Suprapubic skin (tissue), 4 donors: ENCODE data around the gene ANXA8L1.
"Not testable (repeated sequence)": the region's sequence is repeated elsewhere in the genome, so short reads cannot be mapped to it uniquely, and the experiment has no call there.

ENCODE experiments used
- CTCF ChIP-seq, 2 donors: fragments of 200-600 bp in 1 of 2; fragments of 450-650 bp in 1 of 2; sonication (generic) in 1 of 2; IDR thresholded peaks; one replicate each; pipeline ENCODE4 v1.5.1; 2016 to 2019; ENCODE audit warnings: antibody characterized with exemption in 2 of 2, mild to moderate bottlenecking in 1 of 2, moderate library complexity in 1 of 2
- EP300 ChIP-seq: sonication (generic); formaldehyde crosslinking; IDR thresholded peaks from one replicate; pipeline ENCODE4 v1.6.1; 2017; ENCODE audit warnings: antibody characterized with exemption
- POLR2A ChIP-seq, 2 donors: fragments of 450-650 bp; IDR thresholded peaks; one replicate each; pipeline ENCODE4 v1.6.1; 2017; ENCODE audit warnings: antibody characterized with exemption in 2 of 2, mild to moderate bottlenecking in 2 of 2, moderate library complexity in 2 of 2
- POLR2AphosphoS5 ChIP-seq, 3 donors: sonication (generic); formaldehyde crosslinking; IDR thresholded peaks; one replicate each; pipeline ENCODE4 v1.6.1; 2017; ENCODE audit warnings: antibody characterized with exemption in 3 of 3

GRCh38 chr10:46385858-46386257, 10.3 kb downstream of the ANXA8L1 start:
- not testable (repeated sequence) for TF ChIP-seq CTCF (IDR thresholded peaks at IDR 0.05); EP300; POLR2AphosphoS5 (IDR thresholded peaks at IDR 0.05); POLR2A (IDR thresholded peaks at IDR 0.05)
